K562 (cell line): Measurements from ENCODE around the gene ECI1. TPM values are rescaled to one million over a fixed set of nuclear protein-coding genes. Genes with fewer than 3 reads are reported as not detected.
A peak's percentile ranks its signal among the peaks of the same experiment; 100 is the strongest.

Source experiments
- ATAC-seq: fragments of 200-7000 bp; cut with Tn5 transposase; 3 replicates; pipeline ENCODE4 v1.9.1; 2020; ENCODE audit warnings: moderate library complexity
- BruUV-seq: library from RNA; stranded (reverse); fragments of 400-500 nt; replicated peaks from 2 replicates; lab custom pipeline; 2021; lab: Mats Ljungman, UMichigan
- CTCF ChIA-PET: fragments of 300-600 bp; formaldehyde crosslinking; extraction: SDS; loops from one replicate; lab custom pipeline; 2021; ENCODE audit warnings: low intra/inter-chr PET ratio; lab: Yijun Ruan, JAX
- POLR2A ChIA-PET: fragments of 300-600, 350-650 bp; sonication (Branson Sonifier 250); formaldehyde crosslinking; extraction: SDS; loops from one replicate; lab custom pipeline; 2021; ENCODE audit warnings: antibody characterized with exemption, inconsistent platforms; lab: Yijun Ruan, JAX
- DNase-seq, 4 experiments: peaks; one replicate each; pipeline versions ENCODE4 v3.0.0 to v3.0.0-alpha.2; 2011 to 2018; ENCODE audit warnings: low spot score in 3 of 4, mixed read lengths in 3 of 4; ENCODE audit errors: extremely low read depth in 1 of 4
- FAIRE-seq: peaks from 2 replicates; lab custom pipeline; 2011; peaks lifted over from hg19 to GRCh38; lab: Jason Lieb, UNC
- H2AFZ ChIP-seq: 2 replicates; pipeline ENCODE4 v1.6.0; 2011; ENCODE audit warnings: low read depth, low read length, control low read depth, inconsistent platforms
- H3K27ac ChIP-seq: fragments of 200-600 bp; 3 replicates; pipeline ENCODE4 v1.8.0; 2011; ENCODE audit warnings: low read depth, mild to moderate bottlenecking, control low read depth, inconsistent platforms, low read length, moderate library complexity, mixed read lengths; ENCODE audit errors: extremely low read depth
- H3K27me3 ChIP-seq, 2 experiments: fragments of 300-600 bp in 1 of 2; 2 replicates in 1 of 2; 3 replicates in 1 of 2; pipeline versions ENCODE4 v1.6.0 to v1.8.0; 2011; ENCODE audit warnings: inconsistent platforms in 2 of 2, low read length in 2 of 2, mild to moderate bottlenecking in 1 of 2, mixed read lengths in 1 of 2, moderate library complexity in 1 of 2; ENCODE audit not compliant: control insufficient read depth in 2 of 2, insufficient read depth in 2 of 2
- H3K36me3 ChIP-seq: fragments of 300-600 bp; 3 replicates; pipeline ENCODE4 v1.8.0; 2011; ENCODE audit warnings: mild to moderate bottlenecking, low read length, inconsistent platforms; ENCODE audit not compliant: control insufficient read depth, insufficient read depth
- H3K4me1 ChIP-seq, 2 experiments: fragments of 200-600 bp in 1 of 2; replicated peaks in 1 of 2; 2 replicates in 1 of 2; 3 replicates in 1 of 2; pipeline versions ENCODE4 v1.5.1 to v1.8.0; 2011; ENCODE audit warnings: inconsistent platforms in 2 of 2, low read length in 2 of 2, mild to moderate bottlenecking in 1 of 2, mixed read lengths in 1 of 2, moderate library complexity in 1 of 2; ENCODE audit not compliant: control insufficient read depth in 2 of 2, insufficient read depth in 2 of 2
- H3K4me2 ChIP-seq: 2 replicates; pipeline ENCODE4 v1.6.1; 2011; ENCODE audit warnings: low read length, control low read depth, inconsistent platforms, mixed read lengths; ENCODE audit not compliant: insufficient read depth
- H3K4me3 ChIP-seq: fragments of 200-600 bp; sonication (generic), shearing (Covaris generic); 2 replicates; pipeline ENCODE4 v1.5.1; 2016; ENCODE audit warnings: control low read depth, inconsistent platforms
- H3K79me2 ChIP-seq: fragments of 200-600 bp; 3 replicates; pipeline ENCODE4 v1.8.0; 2011; ENCODE audit warnings: low read length, inconsistent platforms; ENCODE audit not compliant: control insufficient read depth, insufficient read depth
- H3K9ac ChIP-seq, 2 experiments: 2 replicates each; pipeline versions ENCODE4 v1.6.0 to v1.6.1; 2011; ENCODE audit warnings: low read depth in 2 of 2, low read length in 2 of 2, control low read depth in 1 of 2, inconsistent platforms in 1 of 2, mild to moderate bottlenecking in 1 of 2, mixed read lengths in 1 of 2; ENCODE audit not compliant: insufficient read depth in 1 of 2
- H3K9me1 ChIP-seq: one replicate; pipeline ENCODE4 v1.6.0; 2011; ENCODE audit warnings: inconsistent platforms, mild to moderate bottlenecking, low read length, moderate library complexity; ENCODE audit not compliant: control insufficient read depth, insufficient read depth
- H3K9me3 ChIP-seq: replicated peaks from 2 replicates; pipeline ENCODE4 v1.5.1; 2011; ENCODE audit warnings: low read depth, low read length, inconsistent platforms; ENCODE audit not compliant: control insufficient read depth, insufficient read depth
- H4K20me1 ChIP-seq: replicated peaks from 2 replicates; pipeline ENCODE4 v1.6.1; 2011; ENCODE audit warnings: low read length, inconsistent platforms, mixed read lengths; ENCODE audit not compliant: control insufficient read depth, insufficient read depth
- ATF1 ChIP-seq, 2 experiments: fragments of 450-650 bp in 1 of 2; IDR thresholded peaks; 2 replicates each; pipeline ENCODE4 v1.6.1; 2016; ENCODE audit warnings: missing compliant biosample characterization in 1 of 2, missing genetic modification characterization in 1 of 2
- POLR2G ChIP-seq: fragments of 200-400 bp; formaldehyde crosslinking; IDR thresholded peaks from 2 replicates; pipeline ENCODE4 v1.6.1; 2017; ENCODE audit warnings: low read depth, mild to moderate bottlenecking, antibody characterized with exemption, low read length, moderate library complexity
- RBFOX2 ChIP-seq: fragments of 200-400 bp; formaldehyde crosslinking; IDR thresholded peaks from 2 replicates; pipeline ENCODE4 v1.6.1; 2017; ENCODE audit warnings: low read depth, mild to moderate bottlenecking, low read length, moderate library complexity
- XRCC3 ChIP-seq: fragments of 450-650 bp; IDR thresholded peaks from 2 replicates; pipeline ENCODE4 v1.6.1; 2017; ENCODE audit warnings: mild to moderate bottlenecking, moderate library complexity
- ZNF12 ChIP-seq: sonication (generic); formaldehyde crosslinking; IDR thresholded peaks from 2 replicates; pipeline ENCODE4 v1.4.0; 2020; ENCODE audit warnings: mild to moderate bottlenecking, missing genetic modification reagents
- ZNF121 ChIP-seq: sonication (generic); formaldehyde crosslinking; conservative IDR thresholded peaks from 2 replicates; pipeline ENCODE4 v1.8.0; 2022; ENCODE audit warnings: missing genetic modification reagents
- WGBS: fragments of 100-300 bp; shearing (Covaris generic); methylation state at CpG from one replicate; pipeline ENCODE4 v1.1.6; 2016; ENCODE audit warnings: low coverage, mixed read lengths; ENCODE audit not compliant: insufficient coverage; ENCODE audit errors: missing lambda C conversion rate; 5-methylcytosine and 5-hydroxymethylcytosine counted together
- in situ Hi-C: fragments of 300-500 bp; cut with MboI; formaldehyde crosslinking; loops from 4 replicates; pipeline ENCODE4 v1.15.0; 2018; ENCODE audit warnings: inconsistent platforms, mixed read lengths
- intact Hi-C: fragments of 100-400 bp; cut with micrococcal nuclease; formaldehyde crosslinking; loops from 2 replicates; pipeline ENCODE4 v1.14.2; 2022
- polyA plus RNA-seq, 8 experiments: library from polyadenylated mRNA; depleted of rRNA in 4 of 8; stranded (reverse) in 5 of 8; unstranded in 3 of 8; fragments of >200 nt; fragmentation: Nextera tagmentation in 2 of 8; fragmentation: Illumina TruSeq in 1 of 8; extraction: Ambion mirVana in 2 of 8; extraction: Trizol in 1 of 8; gene quantifications; 2 replicates each; pipeline versions ENCODE4 v1.2.1 to v1.2.3, GENCODE V29; 2011 to 2014; ENCODE audit warnings: inconsistent platforms in 1 of 8, missing spikeins in 1 of 8
- total RNA-seq, 7 experiments: library from RNA; depleted of rRNA in 6 of 7; stranded (reverse); fragments of >200 nt in 6 of 7; fragmentation: Illumina TruSeq in 2 of 7; extraction: Trizol in 2 of 7; gene quantifications; 2 replicates each; pipeline versions ENCODE4 v1.2.1 to v1.2.3, GENCODE V29; 2011 to 2021; ENCODE audit warnings: low replicate concordance in 1 of 7

The ECI1 gene
- total and polyA plus RNA-seq, 9 of the 15 experiments (the other 6 are each of a cell fraction or from before 2014, with no cell fraction given): 4.7 to 189 (median 54.0) TPM

GRCh38 chr16:2244926-2245795 is 6.2 kb downstream of the ECI1 start:
- Histone ChIP-seq H3K9me1 (no peaks in the 10 kb centered on the region), H3K79me2 (peaks cover 34% of the 10 kb centered on the region), H3K36me3 (peaks cover 70% of the 10 kb centered on the region; the same call in 2 of the 3 replicates), H2AFZ (no peak overlapping the region), H3K4me1 (peaks cover 0 to 44% of the 10 kb centered on the region in 2 experiments; a peak in 2 of 5 replicates), H3K4me2 (no peak overlapping the region), H3K4me3 (no peak overlapping the region), H4K20me1 (no peaks in the 10 kb centered on the region), H3K9me3 (no peaks in the 10 kb centered on the region), H3K27ac (no peak overlapping the region), H3K9ac (peak overlapping the region in 1 of 2 experiments; percentile 26; a peak in 1 of 4 replicates), H3K27me3 (no peaks in the 10 kb centered on the region)
- ATAC-seq (no peak), FAIRE-seq (no peak), DNase-seq (no peak)
- in situ Hi-C loops (no loop called here), intact Hi-C loops (no loop called here)
- BruUV-seq: no TSS peak
- POLR2A ChIA-PET: interaction anchor here (0.6 to 1.7 kb wide), 9 partner anchors 12 to 830 kb away, joined by 3 to 4 read pairs (median 3); partner anchors contain the start of genes PGP and UNKL
- CTCF ChIA-PET: interaction anchor here (0.7 kb wide), 1 partner anchor 16 kb away, joined by 3 read pairs; no protein-coding TSS in a partner anchor
- TF ChIP-seq RBFOX2 (peak; percentile 53; the same call in 1 of the 2 replicates), POLR2G (0 out of 2 replicates have a peak, but pooled peaks have one; percentile 30), ATF1 (CRISPR knock-in tag; IDR thresholded peaks at IDR 0.05) (no peak), ATF1 (tag; IDR thresholded peaks at IDR 0.05) (no peak), ZNF121 (peak; percentile 77), ZNF12 (CRISPR knock-in tag) (peak; percentile 93), XRCC3 (no peak)
- 93% methylated on average over 27 of the region's 30 CpGs for WGBS
